ENCODE results near the gene PXYLP1.
"Not testable (repeated sequence)": the region's sequence is repeated elsewhere in the genome, so short reads cannot be mapped to it uniquely, and the experiment has no call there.

PXYLP1 gene

DNA sequence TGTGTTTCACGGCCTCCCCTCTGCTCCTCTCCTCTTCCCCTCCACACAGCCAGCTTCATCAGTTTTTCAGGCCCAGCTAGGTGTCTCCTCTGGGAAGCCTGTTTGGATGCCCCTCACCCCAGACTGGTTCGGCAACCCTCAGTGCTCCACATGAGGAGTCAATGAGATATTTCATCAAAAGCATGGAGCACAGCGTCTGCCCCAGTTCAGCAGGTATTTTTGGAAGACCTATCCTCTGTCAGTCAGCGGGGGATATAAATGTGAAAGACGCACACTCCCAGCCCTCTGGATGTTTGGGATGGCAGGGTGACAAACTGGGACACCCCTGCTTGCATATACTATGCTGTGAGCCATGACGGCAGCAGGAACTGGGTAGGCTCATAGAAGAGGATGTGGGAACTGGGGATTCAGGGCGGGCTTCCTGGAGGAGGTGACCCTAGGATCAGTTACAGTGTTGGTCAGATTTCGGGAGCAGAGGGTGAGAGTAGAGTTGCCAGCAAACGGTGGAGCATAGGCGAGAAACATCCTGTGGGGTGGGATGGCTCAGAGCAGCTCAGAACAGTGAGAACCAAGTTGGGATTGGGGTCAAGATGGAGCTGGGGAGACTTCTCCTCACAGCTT, 42.9 kb downstream of the PXYLP1 start:
- no peak for DNase-seq

- no peak for DNase-seq
Observed at GRCh38 chr3:141275032-141275422, 43.4 kb downstream of the PXYLP1 start.

DNA sequence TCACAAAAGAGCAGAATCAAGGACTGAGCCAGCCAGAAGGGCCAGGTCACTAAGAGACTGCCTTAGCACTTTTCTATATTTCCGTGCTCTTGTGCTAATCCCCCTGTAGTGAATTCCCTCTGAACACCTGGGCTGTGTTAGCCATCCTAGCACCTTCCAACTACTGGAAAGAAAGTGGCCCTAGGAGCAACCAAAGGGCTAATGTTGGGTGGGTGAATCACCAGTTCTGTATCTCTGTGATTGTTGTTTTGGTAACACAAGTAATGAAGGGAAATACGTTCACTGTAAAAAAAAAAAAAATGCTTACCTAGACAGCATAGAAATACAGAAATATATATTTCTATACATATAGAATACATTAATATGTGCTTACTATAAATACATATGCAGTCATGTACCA, 43.9 kb downstream of the PXYLP1 start:
- no peak for DNase-seq

- DNase-seq: no peak
Observed at GRCh38 chr3:141275973-141276372, 44.3 kb downstream of the PXYLP1 start.

DNA sequence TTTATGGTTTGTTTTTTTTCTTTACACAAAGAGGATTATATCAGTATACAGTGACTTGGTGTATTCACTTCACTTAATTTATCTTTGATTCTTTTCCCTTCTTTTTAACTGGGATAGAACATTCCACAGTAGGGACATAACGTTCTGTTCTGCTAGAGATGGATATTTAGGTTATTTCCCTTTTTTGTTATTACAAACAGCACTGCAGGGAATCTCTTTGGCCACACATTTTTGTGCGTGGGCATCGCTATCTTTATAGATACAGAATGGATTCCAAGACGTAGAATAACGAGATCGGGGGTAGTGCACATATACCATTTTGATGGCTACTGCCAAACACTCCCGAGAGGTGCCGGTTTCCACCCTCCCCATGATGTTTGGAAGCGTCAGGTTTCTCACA, 44.8 kb downstream of the PXYLP1 start:
- no peak for DNase-seq

DNA sequence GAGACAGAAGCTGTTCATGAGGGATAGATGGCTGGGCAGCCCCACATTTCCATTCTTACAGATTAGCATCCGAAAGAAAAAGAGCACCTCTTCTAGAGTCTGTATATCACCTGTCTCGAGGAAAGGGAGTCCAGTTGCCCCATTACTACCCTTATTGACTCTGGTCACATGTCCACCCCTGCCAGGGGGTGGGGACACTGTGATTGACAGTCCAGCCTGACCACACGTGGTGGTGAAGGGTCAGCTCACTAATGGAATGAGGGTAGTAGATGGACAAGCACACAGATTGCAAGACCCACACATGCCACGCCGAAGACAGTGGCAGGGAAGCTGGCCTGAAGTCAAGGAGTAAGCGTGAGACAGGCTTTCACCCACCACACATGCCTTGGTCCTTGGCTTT, 45.8 kb downstream of the PXYLP1 start:
- no peak for DNase-seq

DNA sequence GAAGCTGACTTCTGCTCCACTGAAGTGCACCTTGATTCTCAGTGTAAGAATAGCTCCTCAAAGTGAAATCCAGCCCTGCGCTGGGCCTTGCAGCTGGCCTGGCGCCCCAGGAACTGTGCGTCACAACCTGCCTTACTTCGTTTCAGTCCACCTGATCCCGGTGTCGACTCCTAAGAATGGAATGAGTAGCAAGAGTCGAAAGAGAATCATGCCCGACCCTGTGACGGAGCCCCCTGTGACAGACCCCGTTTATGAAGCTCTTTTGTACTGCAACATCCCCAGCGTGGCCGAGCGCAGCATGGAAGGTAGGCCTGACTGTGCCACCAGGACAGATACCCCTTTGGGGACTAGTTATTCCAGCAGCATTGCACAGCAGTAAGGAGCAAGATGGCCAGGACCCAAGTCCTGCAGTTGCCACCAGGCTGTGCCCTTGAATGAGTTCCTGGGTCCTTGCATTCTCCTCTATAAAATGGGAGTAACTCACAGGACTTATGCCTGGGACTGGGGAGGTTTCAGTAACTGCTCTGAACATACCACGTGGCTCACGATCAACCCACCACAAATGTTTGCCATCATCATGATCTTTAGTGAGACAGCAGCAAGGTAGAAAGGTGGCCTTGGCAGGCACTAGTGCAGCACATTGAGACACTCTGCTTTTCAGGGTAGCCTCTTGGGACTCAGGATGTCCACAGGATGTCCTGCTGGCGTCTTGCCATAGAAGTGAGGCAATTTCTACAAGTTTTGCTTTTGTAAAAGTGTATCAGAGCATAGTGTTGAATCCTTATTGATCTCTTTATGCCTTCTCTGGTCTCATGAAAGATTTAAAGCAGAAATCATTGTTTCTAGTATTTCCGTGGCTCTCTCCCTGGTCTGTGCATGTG, 46.8 kb downstream of the PXYLP1 start:
- DNase-seq: no peak

GRCh38 chr3:141279077-141279967, 47.7 kb downstream of the PXYLP1 start:
- peak; percentile 63 for DNase-seq

DNA sequence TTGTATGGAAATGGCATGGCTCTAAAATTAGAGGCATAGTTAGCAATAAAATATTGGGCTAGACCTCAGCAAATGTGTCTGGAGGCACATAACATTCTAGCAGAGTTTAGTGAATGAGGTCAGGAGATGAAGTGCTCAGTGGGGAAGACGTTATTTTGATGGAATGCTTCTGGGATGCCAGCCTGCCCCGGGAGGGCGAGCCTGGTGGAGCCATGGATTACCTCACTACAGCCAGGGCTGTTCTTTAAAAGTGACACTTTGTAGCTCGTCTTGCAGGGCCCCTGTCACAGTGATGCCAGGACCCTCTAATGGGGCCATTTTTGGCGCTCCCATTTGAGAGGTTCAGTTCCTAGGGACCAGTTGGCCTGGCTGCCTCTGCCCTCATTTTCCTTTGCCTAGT, 48.5 kb downstream of the PXYLP1 start:
- DNase-seq: no peak

DNA sequence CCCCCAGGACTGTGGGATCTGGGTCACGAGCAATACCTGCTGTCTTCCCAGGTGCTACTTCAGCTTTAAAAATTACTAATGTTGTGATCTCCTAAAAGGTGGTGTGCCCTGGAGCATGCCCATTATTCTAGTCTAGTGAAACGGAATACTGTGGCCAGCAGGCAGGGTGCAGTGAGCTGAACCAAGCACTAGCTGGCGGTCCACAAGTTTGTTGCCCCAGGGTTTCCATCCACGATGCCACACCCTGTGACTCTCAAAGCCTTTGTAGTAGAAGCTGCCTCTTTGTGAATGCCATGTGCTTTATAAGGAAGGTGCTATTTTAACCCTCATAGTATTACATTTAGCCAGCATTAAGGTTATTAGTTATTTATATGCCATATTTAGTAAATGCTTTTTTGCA, 49.1 kb downstream of the PXYLP1 start:
- DNase-seq: no peak

DNA sequence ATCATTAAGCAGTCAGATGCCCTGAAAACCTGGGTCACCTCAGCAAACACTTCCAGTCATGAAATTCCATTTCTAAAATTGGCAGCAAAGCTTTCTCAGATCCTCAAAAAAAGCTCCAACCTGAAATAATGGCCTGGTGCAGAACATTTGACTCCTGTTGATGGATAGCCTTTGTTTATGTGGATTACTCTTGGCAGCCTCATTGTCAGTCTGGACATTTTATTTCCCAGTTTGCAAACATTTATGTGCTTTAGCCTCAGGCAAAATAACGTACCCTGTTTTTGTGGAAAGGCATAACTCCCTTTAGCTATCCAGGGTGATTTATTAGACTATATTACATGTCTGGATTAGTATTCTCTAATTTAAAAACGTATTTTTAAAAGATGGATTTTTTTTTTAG, 53.9 kb downstream of the PXYLP1 start:
- DNase-seq: no peak

DNA sequence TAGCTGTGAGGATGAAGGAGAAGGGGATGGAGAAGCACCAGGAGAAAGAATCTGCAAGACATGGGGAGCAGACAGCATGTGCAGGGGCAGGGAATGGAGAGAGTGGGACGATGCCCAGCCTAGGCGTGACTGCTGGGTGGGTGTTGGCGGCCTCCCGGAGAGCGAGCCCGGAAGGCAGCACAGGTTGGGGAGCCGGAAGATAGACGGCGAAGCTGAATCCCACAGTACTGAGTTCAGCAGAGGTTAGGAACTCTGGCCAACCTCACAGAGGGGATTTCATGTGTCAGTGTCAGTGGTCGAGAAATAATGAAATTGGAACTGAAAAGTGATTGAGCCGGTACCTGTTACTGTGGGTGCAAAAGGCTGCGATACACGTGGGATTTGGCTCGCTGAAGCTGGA, 55.2 kb downstream of the PXYLP1 start:
- DNase-seq: no peak

DNA sequence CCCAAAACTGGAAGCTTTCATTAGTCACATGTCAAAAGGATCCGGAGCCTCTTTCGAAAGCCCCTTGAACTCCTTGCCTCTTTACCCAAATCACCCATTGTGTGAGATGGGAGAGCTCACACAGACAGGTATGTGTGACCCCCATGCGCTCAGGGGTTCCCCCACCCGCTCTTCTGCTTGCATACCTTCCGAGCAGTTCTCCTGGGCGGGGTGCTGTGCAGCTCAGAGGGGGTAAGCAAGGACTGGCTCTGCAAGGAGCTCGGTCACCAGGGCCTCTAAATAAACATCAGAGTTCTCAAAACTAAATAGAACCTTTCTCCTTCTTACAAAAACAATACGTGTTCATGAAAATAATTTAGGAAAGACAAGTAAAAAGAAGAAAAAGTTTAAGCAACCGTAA, 55.7 kb downstream of the PXYLP1 start:
- DNase-seq: no peak

GRCh38 chr3:141288336-141288990, 56.8 kb downstream of the PXYLP1 start:
- DNase-seq: no peak

GRCh38 chr3:141289228-141289772, 57.7 kb downstream of the PXYLP1 start:
- no peak for DNase-seq

DNA sequence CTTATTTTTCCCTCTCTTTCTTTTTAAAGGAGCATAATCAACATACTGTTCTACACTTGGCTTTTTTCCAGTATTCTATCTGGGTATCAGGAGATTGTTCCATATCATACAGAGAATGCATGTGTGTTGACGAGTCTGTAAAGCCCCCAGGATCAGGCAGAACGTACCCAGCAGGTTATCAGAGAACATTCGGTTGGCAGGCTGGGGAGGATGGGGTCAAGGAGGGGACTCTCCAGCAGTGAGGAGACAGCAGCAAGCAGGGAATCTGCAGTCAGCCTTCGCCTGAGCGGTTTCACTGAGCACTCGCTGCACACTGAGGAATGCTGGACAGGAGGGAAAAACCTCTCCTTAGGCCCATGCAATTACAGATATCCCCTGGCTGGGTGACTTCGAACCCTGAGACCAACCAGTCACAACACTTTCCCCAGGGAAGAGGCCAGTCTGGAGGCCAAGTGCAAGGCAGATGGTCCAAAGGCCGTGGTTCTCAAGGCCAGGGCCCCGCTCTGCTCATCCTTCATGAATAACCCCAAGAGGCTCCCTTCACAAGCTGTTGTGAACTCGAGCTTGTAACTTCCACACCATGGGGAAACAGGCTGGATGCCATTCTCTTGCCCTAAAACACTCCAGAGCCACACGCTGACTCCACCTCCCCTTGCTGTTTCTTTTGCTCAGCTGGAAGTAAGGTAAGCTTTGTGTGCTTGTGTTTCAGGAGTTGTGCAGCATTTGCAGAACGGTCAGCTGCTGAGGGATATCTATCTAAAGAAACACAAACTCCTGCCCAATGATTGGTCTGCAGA, 60.1 kb downstream of the PXYLP1 start:
- DNase-seq: no peak

DNA sequence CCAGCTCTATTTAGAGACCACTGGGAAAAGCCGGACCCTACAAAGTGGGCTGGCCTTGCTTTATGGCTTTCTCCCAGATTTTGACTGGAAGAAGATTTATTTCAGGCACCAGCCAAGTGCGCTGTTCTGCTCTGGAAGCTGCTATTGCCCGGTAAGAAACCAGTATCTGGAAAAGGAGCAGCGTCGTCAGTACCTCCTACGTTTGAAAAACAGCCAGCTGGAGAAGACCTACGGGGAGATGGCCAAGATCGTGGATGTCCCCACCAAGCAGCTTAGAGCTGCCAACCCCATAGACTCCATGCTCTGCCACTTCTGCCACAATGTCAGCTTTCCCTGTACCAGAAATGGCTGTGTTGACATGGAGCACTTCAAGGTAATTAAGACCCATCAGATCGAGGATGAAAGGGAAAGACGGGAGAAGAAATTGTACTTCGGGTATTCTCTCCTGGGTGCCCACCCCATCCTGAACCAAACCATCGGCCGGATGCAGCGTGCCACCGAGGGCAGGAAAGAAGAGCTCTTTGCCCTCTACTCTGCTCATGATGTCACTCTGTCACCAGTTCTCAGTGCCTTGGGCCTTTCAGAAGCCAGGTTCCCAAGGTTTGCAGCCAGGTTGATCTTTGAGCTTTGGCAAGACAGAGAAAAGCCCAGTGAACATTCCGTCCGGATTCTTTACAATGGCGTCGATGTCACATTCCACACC, 60.9 kb downstream of the PXYLP1 start:
- DNase-seq: no peak

DNA sequence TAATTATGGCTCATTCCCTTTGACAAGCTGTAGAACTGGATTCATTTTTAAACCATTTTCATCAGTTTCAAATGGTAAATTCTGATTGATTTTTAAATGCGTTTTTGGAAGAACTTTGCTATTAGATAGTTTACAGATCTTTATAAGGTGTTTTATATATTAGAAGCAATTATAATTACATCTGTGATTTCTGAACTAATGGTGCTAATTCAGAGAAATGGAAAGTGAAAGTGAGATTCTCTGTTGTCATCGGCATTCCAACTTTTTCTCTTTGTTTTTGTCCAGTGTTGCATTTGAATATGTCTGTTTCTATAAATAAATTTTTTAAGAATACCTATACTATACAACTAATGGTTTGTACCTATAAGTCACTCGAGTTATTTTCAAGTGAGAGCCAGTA, 62.7 kb downstream of the PXYLP1 start:
- no peak for DNase-seq

- no peak for DNase-seq
Observed at GRCh38 chr3:141294848-141295247, 63.2 kb downstream of the PXYLP1 start.

DNA sequence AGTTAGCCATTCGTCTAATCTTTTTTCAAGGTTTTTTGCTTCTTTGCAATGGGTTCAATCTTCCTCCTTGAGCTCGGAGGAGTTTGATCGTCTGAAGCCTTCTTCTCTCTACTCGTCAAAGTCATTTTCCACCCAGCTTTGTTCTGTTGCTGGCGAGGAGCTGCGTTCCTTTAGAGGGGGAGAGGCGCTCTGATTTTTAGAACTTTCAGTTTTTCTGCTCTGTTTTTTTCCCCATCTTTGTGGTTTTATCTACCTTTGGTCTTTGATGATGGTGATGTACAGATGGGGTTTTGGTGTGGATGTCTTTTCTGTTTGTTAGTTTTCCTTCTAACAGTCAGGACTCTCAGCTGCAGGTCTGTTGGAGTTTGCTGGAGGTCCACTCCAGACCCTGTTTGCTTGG, 68.8 kb downstream of the PXYLP1 start:
- not testable (repeated sequence) for DNase-seq

Measured in NCI-H1694 treated with DMSO at 0.1 percent for 48 hours (cell line).